ENCODE measurements around the gene ESR2.
"Not testable (repeated sequence)": the region's sequence is repeated elsewhere in the genome, so short reads cannot be mapped to it uniquely, and the experiment has no call there.

Gene ESR2

DNA sequence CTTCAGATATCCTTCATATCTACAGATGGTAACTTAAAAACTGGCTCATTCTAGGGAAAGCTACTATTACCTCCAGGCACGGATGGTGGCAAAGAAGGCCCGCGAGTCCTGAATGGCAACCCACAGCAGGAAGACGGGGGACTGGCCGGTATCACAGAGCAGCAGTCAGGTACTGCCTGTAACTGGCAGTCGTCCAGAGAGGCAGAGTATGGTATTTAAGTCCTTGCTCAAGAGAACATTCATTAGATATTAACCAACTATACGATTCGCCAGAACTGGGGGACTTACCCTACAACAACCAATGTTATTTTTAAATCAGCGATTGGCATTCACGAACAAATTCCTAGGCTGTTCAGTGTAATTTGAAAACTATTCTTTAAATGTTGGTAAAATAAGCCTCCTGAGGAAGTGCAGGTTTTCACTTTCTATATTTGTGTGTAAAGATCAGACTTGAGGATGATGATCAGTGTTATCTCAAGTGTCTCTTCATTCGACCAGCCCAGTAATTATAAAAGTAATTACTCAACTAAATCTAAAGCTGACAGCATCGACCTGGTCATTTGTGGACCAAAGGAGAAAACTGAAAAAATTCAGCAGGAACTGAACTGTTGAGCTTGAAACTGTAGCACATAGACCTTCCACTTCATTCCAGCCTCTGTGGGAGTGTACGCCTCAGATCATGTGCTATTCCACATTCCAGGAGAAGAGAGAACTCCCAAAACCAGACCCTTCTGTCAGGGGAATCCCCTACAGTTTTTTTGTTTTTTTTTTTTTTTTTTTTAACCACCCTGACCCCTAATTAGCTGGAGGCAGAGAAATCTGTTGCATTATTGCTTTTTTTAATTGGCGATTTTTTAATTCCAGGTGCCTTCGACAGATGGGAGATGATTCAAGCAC is 75.6 kb downstream of the ESR2 start:
- no peak for DNase-seq

DNA sequence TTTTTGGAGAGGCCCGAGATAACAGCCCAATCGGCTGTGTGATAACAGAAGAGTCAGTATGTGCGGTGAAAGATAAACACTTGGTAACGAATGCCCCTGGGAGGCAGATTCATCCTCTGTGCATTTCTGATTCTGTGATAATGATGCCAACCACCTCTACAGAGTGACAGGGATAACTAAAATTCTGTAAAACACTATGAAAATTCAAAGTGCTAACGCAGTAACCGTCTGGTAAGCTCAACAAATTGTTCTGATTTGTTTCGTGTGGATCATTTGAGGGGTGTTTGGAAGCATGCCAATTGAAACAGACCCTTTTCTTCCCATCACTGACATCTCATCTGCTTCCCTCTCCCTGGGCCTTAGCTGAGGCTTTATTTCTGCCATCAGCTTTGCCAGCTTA is 76.3 kb downstream of the ESR2 start:
- no peak for DNase-seq

DNA sequence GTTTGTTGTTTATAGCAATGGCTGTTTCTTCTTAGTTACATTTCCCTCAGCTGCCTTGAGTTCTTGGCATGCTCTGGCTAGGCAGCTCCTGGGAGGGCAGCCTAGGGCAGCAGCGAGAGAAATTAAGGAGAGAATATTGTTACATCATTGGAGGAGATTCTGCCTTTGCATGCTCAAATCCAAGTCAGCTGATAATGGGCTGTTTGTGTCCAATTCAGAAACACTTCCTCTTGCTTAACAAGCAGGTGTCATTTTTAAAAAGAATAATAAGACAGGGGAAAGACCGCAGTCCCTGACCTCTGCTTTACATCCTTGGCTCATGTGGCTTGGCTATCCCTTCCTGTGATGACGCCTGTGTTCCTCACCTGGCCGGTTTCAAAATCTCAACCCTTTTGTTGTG is 76.9 kb downstream of the ESR2 start:
- DNase-seq: no peak

DNA sequence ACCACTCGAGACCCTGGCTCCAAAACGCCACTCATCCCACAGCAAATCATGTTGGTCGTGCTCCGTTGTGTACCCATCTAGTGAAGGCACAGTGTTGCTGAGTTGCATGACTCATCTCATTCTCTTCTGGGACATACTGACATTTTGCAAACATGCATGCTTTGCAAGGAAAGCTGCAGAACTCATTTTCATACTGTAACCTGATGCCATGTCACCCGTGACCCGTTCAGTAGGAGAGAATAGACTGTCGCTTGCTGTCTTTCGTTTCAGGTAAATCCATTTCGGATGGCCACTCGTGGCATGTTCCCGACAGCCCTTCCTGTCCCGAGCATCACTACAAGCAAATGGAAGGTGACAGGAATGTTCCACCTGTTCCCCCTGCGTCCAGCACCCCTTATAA is 78.2 kb downstream of the ESR2 start:
- DNase-seq: no peak

DNA sequence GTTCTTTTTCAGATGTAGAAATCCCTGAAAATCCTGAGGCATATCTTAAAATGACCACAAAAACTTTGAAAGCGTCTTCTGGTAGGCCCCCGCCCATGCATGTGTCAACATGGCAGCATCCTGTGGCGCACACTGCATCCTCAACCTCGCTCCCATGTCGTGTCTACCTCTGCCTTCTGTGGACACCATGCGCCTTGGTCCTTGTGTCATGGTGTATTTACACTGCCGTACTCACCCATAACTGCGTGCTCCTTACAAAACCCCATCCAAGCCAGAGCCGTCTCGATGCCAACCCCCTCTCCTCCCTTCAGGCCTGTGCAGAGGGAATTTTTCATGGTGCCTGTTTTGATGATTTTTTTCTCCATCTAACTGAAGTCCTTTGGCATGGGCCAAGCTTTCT is 78.9 kb downstream of the ESR2 start:
- DNase-seq: no peak

DNA sequence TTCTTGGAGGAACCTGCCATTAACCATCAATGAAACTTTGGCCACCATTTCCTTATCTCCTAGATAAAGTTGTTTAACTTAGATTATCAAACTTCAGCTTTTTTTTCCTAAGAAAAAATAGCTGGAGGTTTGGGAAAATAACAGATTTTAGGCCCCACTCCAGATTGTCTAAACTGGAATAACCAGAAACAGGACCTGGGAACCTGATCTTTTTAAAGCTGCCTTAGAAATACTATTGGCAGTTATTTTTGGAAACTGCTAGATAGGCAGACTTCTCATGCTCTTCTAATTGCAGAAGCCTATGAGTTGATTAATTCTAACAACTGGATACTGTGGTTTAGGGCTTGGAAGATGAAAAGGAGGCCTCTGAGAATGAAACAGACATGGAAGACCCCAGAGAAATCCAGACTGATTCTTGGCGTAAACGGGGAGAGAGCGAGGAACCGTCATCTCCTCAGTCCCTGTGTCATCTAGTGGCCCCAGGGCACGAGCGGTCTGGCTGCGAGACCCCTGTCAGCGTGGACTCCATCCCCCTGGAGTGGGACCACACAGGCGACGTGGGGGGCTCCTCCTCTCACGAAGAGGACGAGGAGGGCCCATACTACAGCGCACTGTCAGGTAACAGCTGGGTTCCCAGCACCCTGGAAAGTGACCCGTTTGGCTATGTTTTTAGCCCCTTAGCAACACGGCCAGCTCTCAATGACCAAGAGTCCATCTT is 80.2 kb downstream of the ESR2 start:
- DNase-seq: no peak

DNA sequence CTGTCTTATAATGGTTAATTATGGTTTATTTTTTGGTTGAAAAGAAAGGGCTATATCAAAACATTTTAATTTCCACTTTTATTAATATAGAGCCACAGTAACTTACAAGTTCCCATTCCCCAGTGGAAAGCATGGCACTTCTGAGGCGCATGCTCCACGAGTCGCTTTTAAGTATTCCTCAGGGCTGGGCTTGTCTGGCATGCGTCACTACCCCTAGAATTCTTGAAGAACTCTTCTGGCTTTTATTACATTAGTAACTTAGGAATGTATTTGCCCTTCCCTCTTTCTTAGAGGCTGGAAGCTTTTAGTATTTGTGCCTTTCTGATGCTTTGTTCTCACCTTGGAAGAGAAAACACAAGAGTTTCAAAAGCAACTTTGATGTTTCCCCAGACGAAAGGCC is 81.1 kb downstream of the ESR2 start:
- DNase-seq: no peak

DNA sequence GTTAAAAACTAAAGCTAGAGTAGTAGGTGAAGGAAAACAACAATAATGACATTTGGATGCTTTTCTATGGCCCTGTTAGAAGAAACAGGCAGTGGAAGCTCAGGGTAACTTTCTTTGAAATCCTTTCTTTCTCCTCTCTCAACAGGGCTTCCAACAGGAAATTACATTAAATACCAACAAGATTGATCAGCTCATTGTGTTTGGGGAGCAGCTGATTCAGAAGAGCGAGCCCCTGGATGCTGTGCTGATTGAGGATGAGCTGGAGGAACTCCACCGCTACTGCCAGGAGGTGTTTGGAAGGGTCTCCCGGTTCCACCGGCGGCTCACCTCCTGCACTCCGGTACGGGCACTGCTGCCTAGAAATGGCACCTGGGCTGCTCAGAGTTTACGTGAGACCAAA is 81.5 kb downstream of the ESR2 start:
- DNase-seq: no peak

DNA sequence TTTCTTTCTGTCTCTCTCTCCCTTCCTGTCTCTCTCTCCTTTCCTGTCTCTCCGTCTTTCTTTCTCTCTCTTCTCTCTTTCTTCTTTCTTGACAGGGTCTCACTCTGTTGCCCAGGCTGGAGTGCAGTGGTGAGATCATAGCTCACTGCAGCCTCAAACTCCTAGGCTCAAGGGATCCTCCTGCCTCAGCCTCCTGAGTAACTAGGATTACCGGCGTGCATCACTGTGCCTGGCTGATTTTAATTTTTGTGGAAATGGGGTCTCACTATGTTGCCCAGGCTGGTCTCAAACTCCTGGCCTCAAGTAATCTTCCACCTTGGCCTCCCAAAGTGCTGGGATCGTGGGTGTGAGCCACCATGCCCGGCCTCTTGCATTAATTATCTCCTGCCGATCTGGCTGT is 83.3 kb downstream of the ESR2 start:
- not testable (repeated sequence) for DNase-seq

DNA sequence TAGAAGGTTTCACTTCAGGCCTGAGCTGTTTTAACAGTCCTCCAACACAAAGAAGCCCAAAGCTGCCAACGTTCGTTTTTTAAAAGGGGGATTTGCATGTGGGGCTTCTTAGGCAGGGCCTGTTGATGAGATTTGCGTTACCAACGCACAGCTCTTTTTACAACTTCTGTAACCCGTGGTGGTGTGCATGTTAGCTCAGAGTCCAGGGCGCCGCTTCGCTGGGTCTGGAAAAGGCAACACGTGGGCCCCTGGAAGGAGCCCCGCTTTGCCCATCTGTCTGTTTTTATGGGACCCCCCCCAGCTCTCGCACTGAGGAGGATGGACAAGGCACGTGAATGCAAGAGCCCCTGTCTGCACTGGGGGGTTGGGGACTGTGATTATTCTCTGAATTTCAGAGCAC is 84.0 kb downstream of the ESR2 start:
- DNase-seq: no peak

DNA sequence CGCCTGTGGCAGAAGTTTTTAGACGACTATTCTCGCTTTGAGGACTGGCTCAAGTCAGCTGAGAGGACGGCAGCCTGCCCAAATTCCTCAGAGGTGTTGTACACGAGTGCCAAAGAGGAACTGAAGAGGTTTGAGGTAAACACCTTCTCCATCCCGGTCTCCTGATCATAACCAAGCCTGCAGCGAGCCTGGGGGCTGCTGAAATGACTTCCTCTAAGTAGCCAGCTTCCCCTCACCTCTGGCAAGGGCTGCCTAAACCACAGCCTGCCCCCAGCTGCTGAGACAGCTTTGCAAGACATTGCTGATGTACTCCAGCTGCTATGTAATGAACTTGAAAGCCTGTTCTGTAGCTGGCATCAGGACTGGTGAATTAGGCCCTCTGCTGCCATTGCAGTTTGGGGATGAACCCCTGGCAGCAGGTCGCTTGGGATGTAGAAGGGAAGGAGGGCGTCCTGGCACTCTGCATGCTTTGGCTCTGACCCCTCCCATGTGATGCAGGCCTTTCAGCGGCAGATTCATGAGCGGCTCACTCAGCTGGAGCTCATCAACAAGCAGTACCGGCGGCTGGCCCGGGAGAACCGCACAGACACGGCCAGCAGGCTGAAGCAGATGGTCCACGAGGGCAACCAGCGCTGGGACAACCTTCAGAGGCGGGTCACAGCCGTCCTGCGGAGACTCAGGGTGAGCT is 84.6 kb downstream of the ESR2 start:
- DNase-seq: no peak

DNA sequence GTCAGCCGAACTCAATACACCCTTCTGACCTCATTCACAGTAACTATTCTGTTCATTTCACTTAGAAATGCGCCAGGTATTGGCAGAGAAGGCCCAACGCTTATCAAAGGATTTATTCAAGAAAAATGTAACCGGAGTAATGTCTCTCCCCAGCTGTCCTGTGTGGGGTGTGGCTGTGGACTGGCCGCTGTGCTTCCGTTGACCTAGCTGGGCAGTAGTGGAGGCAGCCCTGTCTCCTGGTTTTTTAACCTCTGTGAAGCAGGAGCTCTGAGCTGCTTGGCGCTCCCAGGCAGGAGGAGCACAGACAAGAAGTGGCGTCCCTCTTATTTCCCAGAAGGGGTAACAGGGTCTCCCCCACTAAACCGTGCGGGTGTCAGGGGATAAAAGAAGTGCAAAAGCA is 85.2 kb downstream of the ESR2 start:
- no peak for DNase-seq

DNA sequence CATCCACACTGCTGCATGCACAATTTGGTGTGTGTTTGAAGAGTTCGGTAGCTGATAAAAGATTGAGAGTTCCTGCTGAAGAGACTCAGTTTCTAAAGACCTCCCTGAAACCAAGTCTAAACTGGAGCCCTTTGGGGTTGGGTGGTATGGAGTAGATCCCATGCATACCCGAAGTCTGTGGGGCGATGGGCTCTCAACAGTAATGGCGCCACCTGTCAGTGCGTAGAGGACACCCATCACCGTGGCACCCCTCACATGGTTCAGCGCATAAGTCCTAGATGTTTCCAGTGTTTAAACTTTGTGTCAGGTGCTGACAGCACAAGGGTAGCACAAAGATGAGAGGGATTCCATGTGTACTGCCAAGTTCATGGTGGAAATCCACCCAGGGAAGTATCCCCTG is 85.9 kb downstream of the ESR2 start:
- no peak for DNase-seq

DNA sequence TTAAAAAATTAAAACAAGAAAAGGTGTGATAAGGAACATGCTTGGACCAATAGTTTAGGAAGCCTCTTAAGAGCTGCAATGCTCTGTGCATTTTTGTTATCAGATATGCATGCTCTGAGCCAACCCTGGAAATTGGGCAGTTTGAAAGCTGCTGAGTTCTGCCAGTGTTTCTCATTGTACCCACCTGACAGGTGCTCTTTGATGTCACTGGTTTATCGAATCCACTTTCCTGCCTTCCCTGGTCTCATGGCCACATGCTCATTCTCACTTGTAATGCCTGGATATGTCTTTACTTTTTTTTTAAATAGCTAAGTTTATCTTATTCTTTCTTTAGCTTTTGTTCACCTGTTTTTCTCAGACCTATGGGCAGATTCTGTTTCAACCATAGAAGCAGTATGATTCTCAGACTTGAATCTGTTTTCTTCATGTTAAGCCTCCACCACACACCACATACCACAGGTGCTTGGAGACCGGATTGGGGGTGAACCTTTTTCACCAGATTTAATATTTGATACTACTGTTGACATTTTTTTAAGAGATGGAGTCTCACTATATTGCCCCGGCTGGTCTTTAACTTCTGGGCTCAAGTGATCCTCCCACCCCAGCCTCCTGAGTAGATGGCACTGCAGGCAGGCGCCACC is 90.7 kb downstream of the ESR2 start:
- DNase-seq: no peak

DNA sequence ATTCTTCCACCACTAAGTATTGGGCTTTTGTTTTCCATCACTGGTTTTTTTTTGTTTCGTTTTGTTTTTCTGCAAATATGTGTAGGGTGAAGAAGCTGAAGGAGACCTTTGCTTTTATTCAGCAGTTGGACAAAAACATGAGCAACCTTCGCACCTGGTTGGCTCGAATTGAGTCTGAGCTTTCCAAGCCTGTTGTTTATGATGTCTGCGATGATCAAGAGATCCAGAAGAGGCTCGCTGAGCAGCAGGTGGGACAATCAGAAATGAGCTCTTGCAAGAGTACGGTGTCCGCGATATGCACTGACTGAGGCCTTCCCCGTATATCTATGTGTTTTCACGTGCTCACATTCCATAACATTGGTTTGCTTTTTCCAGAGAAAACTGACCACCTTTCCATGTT is 91.5 kb downstream of the ESR2 start:
- DNase-seq: no peak

DNA sequence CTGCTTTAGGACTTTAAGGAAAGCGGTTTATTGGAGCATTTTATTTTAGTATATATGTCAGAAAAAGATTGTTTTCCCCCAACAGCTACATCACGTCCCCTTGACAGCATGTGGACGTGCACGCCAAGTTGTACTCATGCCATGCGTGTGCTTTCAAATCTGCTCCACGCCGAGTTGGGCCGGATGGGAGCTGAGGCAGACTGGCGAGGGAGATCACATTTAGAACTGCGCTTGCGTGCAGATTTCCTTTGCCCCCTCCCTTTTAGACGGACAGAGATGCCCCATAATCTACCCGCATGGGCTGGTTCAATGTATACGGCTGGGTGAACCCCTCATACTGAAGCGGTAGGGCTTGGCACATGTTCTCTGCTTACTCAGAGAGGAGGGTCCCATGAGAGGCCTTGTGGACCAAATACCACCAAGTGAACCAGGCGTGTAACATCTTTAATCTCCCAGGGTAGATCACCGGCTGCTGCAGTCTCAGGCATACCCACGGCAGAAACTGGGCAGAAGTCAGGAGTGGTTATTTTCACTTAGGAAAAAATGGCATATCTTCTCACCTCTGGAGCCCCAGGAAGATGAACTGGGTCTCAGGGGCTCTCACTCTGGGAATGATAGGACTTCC is 92.1 kb downstream of the ESR2 start:
- no peak for DNase-seq

DNA sequence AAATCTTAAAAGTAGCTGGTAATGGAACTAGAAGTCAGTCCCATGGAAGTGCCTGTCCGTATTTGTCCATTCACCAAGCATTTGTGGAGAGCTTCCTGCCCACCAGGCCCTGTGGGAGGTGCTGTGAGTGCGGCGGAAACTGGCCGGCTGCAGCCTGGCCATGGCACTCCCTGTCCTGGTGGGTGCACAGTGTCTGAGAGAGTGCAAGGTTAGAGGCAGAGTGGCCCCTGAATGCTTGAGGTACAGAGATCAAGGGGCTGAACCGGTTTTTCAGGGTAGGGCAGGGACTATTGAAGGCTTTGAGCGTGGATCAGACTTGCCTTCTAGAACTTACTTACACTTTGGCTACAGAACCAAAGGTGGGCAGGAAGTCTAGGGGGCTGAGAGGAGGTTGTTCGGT is 92.9 kb downstream of the ESR2 start:
- DNase-seq: no peak

DNA sequence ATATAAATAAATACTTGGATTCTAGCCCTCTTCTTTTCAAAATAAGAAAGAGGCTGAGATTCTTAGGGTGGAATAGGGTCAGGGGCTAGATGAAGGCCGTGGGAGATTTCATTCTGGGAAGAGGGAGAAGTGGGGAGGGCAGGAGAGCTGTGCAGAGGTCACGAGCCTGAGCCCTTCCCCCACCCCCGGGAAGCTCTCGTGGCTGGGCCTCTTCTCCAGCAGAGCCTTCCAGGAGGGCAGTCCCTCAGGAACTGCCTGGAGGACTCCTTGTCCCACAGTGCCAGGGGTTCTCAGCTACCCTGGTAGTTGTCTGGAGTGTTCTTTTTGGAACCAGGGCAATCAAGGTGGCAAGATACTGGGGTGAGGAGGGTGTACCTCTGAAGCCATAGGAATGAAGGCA is 94.0 kb downstream of the ESR2 start:
- DNase-seq: no peak

DNA sequence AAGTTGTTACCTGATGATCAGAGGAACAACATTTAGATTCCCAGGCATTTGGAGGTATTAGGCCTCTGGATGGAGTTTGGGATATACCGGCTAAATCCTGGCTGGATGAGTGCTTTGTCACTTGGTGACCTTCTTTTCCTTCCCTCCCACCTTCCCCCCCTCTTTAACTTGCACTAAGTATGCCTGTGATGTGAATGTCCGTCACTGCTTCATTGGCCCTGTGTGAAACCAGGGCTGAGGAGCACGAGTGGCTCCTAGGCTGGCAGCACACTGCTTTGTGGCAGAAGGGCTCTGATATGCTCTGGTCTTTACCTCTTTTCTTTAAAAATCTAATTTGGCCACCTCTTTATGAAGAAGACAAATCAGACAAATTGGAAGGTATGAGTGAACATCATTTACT is 95.7 kb downstream of the ESR2 start:
- DNase-seq: no peak

DNA sequence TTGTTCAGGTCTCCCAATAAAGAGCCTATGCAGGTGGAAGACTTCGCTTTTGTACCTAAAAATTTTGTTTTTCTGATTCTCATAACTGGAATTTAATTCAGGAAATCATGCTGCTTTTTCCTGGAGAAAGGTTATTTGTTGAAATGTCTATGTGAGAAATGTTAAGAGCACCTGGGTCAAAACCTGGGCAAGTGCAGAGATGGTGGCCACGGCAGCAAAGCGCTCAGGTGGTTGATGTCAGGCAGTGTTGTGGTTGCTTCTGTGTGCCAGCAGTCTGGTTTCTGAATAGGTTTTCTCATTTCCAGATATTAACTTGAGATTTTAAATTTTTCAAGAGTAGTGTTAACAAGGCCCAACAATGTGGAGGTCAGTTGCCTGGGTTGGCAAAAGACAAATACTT is 96.2 kb downstream of the ESR2 start:
- no peak for DNase-seq

DNA sequence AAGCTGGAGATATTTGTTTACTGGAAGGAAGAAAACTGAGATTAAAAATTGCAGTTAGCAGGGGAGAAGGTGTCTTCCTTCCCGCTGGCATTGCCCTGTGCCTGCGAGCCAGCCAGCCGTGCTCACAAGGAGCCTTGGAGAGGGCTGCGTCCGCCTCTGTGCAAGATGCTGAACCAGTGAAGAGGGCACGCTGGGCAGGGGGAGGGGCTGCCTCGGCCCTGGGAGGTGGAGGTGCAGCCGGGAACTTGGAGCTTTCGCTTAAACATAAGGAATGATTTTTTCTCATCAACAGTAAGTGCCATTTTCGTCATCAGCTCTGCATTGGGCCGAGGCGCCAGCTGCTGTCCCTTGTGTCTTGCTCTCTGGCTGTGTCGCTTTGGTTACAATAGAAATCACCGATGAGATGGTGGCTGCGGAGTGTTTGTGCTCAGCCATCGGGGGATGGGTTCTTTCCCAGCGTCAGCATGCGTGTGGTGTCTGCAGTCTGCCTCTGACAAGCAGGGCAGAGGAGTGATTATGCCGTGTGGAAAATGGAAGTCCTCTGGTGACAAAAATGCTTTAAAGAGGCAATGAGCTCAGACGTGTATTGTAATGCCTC is 97.3 kb downstream of the ESR2 start:
- DNase-seq: no peak

DNA sequence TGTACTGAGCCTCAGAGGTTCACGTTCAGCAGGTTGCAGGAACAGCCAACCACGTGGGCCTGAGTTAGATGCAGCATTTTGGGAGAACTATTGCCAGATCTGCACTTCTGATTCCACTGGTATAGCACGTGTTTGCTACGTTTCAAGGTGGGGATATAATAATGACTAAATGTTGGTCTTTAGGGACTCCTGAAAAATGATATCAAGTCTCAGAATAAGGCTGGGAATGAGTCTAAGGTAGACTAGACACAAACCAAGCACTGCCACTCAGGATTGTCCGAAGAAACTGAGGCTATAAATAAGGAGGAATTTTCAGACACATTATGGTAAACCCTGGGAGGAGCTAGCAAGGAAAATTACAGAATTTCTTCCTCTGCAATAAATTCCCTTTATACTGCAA is 98.1 kb downstream of the ESR2 start:
- DNase-seq: no peak

DNA sequence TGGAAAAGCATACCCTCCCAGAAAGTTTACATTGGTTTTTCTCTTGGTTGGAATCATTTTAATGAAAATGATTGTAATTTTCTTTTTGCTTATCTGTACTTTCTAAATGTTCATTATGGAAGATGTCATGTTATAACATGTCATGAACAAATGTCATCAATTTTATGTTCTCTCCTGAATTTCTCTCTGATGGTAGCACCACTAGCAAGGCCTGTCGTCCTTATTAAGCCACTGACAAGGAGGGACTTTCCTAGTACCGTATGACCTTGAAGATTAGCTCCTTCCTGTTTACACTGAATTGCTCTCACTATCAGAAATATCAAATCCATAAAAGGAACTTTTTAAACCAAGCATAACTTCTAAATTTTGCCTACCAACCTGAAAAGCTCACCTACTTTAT is 99.0 kb downstream of the ESR2 start:
- no peak for DNase-seq

All from suppressor macrophage treated with lipopolysaccharide for 4 hours (primary cell).